M059J (cell line): ENCODE measurements around the gene ZNF775. TPM values are rescaled to one million over a fixed set of nuclear protein-coding genes. Genes with fewer than 3 reads are reported as not detected.
A peak's percentile ranks its signal among the peaks of the same experiment; 100 is the strongest.

ENCODE experiments used
- DNase-seq: peaks from one replicate; pipeline ENCODE4 v3.0.0-alpha.2; 2012; ENCODE audit warnings: low read depth
- total RNA-seq: library from RNA; depleted of rRNA; stranded (reverse); fragments of >200 nt; shearing (Covaris generic); gene quantifications from 2 replicates; pipeline ENCODE4 v1.2.3, GENCODE V29; 2014; rRNA removed

ZNF775 gene
- total RNA-seq = 2.5 and 5.3 TPM in 2 replicates

DNA sequence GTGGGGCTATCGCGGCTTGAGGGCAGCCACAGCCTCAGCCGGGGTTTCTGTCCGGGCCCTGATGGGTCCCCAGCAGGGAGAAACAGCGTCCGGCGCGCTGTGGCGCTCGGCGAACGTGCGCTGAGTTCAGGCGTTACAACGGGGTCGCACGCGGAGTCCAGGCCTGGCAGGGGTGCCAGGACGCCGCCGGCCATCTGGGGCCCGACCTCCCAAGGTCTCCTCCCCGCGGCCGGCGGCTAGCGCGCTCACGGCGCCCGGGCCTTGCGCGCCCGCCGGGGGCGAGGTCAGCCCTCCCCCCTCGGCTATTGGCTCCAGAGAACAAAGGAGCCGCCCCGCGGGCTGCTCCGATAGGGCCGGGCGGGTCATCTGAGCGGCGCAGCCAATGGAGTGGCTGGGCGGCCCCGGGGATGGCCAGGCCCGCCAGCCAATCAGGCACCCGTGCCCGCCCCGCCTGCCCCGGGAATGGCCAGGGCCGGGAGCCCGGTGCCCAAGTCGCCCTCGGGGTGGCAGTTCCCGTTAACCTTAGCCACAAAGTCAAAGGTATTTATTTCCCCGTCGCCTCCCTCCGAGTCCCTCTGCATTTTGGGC lies at the start of gene ZNF775:
ZNF775 (plus strand) TSS at position 478 of the 588 bp plus-strand sequence. CDS start 9,141 bp downstream, outside the sequence.
- peak; percentile 96 for DNase-seq

GRCh38 chr7:150329331-150330120 lies 49.6 kb upstream of the ZNF775 start:
- DNase-seq = no peak

DNA sequence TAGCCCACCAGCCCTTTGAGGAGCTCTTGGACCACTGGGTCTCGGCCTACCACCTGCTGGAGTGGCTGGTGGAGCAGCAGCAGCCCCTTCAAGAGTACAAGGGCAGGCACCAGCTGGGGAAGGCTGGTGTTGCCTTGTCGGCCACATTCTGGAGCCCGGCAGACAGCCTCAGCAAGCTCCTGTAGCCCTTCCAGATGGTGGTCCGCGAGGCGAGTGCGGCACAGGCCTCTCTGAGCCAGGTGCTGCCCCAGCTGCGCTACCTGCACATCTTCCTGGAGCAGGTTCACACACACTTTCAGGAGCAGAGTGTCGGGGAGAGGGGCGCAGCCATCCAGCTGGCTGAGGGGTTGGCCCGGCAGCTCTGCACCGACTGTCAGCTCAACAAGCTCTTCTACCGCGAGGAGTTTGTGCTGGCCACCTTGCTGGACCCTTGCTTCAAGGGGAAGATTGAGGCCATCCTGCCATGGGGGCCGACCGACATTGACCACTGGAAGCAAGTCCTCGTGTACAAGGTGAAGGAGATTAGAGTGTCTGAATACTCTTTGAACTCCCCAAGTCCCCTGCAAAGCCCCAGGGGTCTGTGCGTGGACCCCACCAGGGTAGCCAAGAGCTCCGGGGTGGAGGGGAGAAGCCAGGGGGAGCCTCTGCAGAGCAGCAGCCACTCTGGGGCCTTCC lies 48.8 kb upstream of the ZNF775 start:
- no peak for DNase-seq

DNA sequence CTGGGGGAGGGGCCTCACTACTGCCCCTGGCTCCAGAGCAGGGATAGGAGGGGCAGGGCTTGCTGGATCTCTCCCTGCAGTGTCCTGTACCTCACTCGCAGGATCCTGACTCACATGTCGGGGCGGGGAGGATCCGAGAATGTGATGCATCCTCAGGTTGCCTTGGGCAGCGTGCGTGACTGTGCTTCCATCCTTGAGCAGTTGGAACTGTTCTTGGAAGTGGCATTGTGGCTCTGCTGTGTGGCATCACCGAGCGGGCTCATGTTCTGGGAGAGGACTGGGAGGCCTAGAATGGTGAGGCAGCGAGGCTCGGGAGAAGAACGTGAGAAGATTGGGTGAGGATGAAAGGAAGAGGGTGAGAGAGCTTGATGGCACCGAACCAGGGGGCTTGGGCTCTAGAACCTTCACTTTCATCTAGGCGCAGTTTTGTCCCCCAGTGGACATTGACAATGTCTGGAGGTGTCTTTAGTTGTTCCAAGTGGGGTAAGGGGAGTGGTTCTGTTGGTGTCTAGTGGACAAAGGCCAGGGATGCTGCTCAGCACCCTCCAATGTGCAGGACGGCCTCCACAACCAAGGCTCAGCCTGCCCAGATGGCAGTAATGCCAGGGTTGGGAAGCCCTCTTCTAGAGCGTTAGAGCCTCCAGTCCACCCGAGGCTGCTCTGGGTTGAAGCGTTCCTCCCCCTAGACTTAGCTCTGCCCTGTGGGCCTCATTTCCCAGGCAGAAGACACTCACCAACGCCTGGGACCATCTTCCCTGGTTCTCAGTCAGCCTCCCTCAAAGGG lies 46.1 kb upstream of the ZNF775 start:
- no peak for DNase-seq

GRCh38 chr7:150333659-150334058 lies 45.5 kb upstream of the ZNF775 start:
- no peak for DNase-seq

GRCh38 chr7:150334108-150334507 lies 45.0 kb upstream of the ZNF775 start:
- DNase-seq = no peak

GRCh38 chr7:150335108-150335773 lies 43.9 kb upstream of the ZNF775 start:
- DNase-seq = peak; percentile 77

DNA sequence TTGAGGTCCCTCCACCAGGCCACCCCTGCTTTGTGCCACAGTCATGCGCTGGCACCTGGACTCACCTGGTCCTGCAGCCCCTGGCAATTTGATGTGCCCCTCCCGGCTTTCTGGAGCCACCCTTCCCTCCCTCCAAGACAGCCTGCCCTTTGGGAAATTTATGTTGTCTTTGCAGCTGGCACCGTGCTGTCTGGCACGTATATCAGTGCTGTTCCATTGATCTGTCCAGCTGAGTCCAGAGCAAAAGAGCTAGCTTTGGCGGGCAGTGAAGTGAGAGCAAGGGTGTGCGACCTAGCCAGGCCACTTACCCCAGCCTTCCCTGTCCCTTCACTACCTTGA lies 43.4 kb upstream of the ZNF775 start:
- no peak for DNase-seq

GRCh38 chr7:150336746-150337145 lies 42.4 kb upstream of the ZNF775 start:
- no peak for DNase-seq

- no peak for DNase-seq
These were observed 42.0 kb upstream of the ZNF775 start for GRCh38 chr7:150337179-150337578.

- no peak for DNase-seq
These were observed 41.5 kb upstream of the ZNF775 start for GRCh38 chr7:150337659-150338081.

DNA sequence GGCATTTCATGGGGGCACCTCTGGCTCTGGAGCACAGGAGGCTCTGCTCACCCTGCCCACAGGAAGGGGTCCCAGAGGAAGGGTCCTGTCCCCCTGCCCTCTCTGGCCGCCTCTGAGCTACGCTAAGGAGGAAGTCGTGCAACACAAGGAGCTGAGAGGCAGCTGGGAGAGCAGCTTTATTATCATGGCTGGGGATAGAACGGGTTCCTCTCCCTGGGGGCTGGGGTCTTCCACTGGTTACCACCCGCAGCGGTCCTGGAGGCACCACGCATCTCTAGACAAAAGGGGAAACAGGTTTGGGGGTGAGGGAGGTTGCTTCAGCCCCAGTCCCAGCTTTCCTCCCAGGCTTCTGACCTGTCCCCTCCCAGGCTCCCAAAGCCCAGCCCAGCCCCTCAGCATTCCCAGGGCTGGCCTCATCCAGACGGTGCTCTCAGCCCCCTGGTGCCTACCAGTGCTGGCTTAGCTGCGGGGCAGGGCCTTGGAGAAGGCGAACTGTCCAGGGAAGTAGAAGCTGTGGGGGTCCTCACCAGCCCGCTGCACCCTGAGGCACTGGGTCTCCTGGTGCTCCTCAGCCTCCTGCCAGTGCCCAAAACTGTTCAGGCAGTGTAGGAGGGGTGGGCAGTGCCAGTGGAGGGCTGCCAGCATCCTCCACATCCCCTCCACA lies 40.8 kb upstream of the ZNF775 start:
- DNase-seq = no peak

DNA sequence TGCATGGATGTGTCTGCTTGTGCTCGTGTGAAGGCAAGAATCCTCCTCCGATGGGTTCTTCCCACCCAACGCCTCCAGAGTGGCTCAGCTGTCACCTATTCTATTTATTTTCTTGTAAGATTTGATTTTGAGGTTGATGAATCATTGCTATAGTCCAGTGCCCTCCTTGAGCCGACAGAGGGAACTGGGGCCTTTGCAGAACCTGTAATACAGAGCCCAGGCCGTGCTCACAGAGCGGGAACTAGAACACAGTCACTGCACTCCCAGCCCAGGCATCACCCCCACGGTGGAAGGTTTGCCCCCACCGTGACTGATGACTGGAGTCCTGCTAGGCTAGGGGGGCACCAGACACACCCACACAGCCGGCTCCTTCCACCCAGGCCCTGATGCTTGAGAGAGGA lies 39.7 kb upstream of the ZNF775 start:
- DNase-seq = peak; percentile 55

DNA sequence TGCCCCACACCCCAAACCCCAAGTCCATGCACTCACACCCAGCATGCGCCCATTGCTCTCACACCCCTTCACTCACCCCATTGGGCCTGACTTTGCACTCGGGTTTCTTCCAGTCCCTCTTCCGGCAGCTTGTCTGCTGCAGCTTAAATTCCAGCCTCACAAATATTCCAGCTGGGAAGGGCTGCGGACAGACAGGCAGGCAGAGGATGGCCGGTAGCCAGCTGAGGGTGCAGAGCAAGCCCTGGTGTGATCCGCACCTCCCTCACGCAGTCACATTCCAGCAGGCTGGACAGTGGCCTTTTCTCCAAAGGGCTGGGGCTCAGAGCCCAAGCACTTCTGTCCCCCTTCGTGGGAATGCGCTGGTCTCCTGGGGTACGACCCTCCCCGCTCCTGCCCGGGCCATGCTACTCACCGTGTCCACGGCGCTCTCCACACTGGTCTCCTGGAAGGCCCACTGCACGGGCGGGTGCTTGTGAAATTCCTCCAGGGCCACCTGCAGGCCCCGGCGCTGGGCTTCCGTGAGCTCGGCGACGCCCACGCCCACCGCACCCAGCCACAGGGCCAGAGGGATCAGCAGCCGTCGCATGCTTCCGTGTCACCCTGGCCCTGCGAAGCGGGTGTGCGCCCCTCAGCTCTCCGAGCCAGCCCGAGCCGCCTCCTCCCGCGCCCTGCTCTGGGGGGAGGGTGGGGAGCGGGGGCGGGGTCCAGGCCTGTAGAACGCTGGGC lies 38.9 kb upstream of the ZNF775 start:
- peak; percentile 33 for DNase-seq

DNA sequence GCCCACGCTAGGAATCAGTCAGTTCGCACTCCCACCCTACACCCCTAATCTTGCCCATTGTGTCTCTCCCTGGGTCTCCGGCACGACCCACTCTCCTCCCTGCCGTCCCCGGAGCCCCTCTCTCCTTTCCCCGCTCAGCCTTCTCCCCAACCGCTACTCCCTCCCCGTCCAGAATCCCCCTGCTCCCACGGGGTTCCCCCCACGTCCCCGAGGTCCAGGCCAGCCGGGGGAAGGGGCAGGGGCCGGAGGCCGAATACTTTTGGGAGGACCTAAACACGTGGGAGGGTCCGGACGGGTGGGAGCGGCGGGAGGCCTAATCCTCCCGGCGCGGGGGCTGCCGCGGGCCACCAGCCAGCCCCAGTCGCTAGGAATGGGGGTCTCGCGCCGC lies 38.3 kb upstream of the ZNF775 start:
- no peak for DNase-seq

- no peak for DNase-seq
These were observed 37.6 kb upstream of the ZNF775 start, which contains the start of gene RARRES2 for GRCh38 chr7:150341263-150342120. Gene RARRES2, minus strand, starts transcription at chr7:150341629. Its CDS starts 1,020 bp downstream, at chr7:150340609.

DNA sequence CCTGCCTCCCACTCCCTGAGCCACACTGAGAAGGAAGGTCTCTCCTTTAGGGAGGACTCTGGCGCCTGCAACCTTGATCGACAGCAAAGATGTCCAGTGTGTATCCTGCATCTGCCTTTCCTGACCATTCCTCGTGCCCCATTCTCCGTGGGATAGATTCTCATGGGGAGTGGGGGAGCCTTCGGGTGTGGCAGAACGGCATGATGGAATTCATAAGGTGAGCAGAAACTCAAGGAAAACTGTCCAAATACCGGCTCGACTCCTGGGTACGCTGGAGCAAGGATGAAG lies 37.1 kb upstream of the ZNF775 start:
- DNase-seq = no peak

DNA sequence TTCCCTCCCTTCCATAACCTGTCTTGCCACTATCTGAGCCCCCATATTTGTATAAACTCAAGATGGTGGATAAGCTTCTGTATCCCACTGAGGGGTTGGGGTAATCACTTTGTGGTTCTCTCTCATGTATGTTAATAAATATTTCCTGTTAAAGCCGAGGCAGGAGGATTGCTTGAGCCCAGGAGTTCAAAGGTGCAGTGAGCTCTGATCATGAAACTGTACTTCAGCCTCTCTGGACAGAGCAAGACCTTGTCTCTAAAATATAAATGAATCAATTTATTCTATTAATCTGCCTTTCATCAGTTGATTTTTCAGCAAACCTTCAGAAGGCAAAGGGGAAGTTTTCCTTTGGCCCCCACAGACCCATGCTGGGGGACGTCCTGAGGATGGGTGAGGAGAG lies 35.9 kb upstream of the ZNF775 start:
- DNase-seq = no peak

GRCh38 chr7:150344299-150344698 lies 34.8 kb upstream of the ZNF775 start:
- no peak for DNase-seq

- DNase-seq = no peak
These were observed 34.1 kb upstream of the ZNF775 start for GRCh38 chr7:150345012-150345411.
